SK-N-MC (cell line): ENCODE measurements around the gene KRTAP2-2.
"Not testable (repeated sequence)": the region's sequence is repeated elsewhere in the genome, so short reads cannot be mapped to it uniquely, and the experiment has no call there.

ENCODE experiments used
- DNase-seq: peaks from one replicate; pipeline ENCODE4 v3.0.0-alpha.2; 2011; ENCODE audit warnings: low read depth, low spot score
- H3K27ac ChIP-seq: fragments of 200-600 bp; sonication (generic); 2 replicates; pipeline ENCODE4 v1.5.1; 2016; ENCODE audit warnings: mixed run types
- H3K36me3 ChIP-seq: fragments of 200-600 bp; sonication (generic); 2 replicates; pipeline ENCODE4 v1.6.1; 2017; ENCODE audit warnings: antibody characterized with exemption, low read length, mixed read lengths; ENCODE audit not compliant: insufficient read depth
- H3K4me3 ChIP-seq: fragments of 200-600 bp; sonication (generic); 2 replicates; pipeline ENCODE4 v1.5.1; 2016
- H3K9ac ChIP-seq: fragments of 200-600 bp; sonication (generic); 2 replicates; pipeline ENCODE4 v1.8.0; 2017; ENCODE audit warnings: mixed run types, mixed read lengths; ENCODE audit not compliant: insufficient read length
- H3K9me3 ChIP-seq: fragments of 200-600 bp; sonication (generic); 2 replicates; pipeline ENCODE4 v1.6.1; 2017; ENCODE audit warnings: low read depth, mild to moderate bottlenecking, antibody characterized with exemption, low read length, moderate library complexity, mixed read lengths
- EZH2 ChIP-seq: fragments of 200-600 bp; sonication (generic); IDR thresholded peaks from one replicate; pipeline ENCODE4 v1.6.1; 2017; ENCODE audit warnings: antibody characterized with exemption
- FOXP2 ChIP-seq: optimal IDR thresholded peaks from 2 replicates; pipeline ENCODE3; 2011; ENCODE audit warnings: mild to moderate bottlenecking, moderate library complexity; ENCODE audit not compliant: insufficient read depth; ENCODE audit errors: extremely low read length, control extremely low read depth
- POLR2AphosphoS5 ChIP-seq: IDR thresholded peaks from 2 replicates; pipeline ENCODE4 v1.6.1; 2012; ENCODE audit warnings: mild to moderate bottlenecking, low read depth, low read length, borderline replicate concordance

The KRTAP2-2 gene

GRCh38 chr17:41052566-41052965 is 2.5 kb downstream of the KRTAP2-2 start:
- DNase-seq, result no peak
- Histone ChIP-seq H3K36me3 (no peaks in the 10 kb centered on the region), H3K27ac (no peak overlapping the region), H3K9ac (no peak overlapping the region), H3K4me3 (no peak overlapping the region), H3K9me3 (peaks cover 3% of the 10 kb centered on the region; the same call in 1 of the 2 replicates)
- TF ChIP-seq FOXP2, result no peak
- TF ChIP-seq EZH2, result no peak
- no peak for TF ChIP-seq POLR2AphosphoS5

DNA sequence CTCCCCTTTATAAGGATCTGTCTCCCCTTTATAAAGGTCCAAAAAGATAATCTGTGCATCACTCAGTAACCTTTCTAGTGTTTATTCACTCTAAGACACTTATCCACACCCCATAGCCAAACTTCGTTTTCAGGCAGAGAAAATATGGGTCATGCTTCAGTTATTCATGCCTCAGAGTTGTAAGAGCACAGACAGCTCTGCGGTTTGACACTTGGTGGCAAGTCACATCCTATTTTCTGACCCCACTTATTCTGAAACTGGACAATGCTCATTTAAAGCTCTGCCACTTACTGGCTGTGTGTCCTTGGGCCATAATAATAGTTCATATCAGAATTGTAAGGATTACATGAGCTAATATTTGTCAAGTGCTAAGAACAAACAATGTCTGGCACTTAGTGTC is 5.9 kb downstream of the KRTAP2-2 start:
- no peak for DNase-seq
- no peaks in the 10 kb centered on the region for H3K36me3 ChIP-seq
- peak overlapping the region; percentile 81 for H3K27ac ChIP-seq
- peak overlapping the region; percentile 55 for H3K4me3 ChIP-seq
- TF ChIP-seq POLR2AphosphoS5, result no peak
- no peak for TF ChIP-seq EZH2
- no peak for TF ChIP-seq FOXP2
- peaks cover 3% of the 10 kb centered on the region; the same call in 1 of the 2 replicates for H3K9me3 ChIP-seq
- H3K9ac ChIP-seq, result peak overlapping the region; percentile 46

DNA sequence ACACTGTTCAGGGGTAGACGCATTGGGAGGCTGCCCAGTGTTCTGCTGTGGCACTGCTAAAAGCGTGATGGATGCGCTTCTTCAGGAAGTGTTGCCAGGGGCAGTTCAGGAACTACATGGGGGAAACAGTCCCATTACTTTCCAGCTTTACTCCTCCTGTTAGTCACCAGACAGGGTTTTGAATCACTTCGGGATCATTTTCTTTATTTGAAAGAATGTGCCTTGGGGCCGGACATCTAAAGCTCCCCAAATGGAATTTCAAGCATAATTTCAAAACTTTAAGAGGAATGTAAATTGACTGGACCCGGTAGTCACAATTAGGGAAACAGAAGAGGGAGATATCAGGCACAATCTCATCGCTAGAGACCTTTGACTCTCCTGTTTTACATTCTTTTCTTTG is 6.6 kb downstream of the KRTAP2-2 start:
- peak overlapping the region; percentile 55 for H3K4me3 ChIP-seq
- peak overlapping the region; percentile 46 for H3K9ac ChIP-seq
- TF ChIP-seq POLR2AphosphoS5 (no peak), EZH2 (no peak), FOXP2 (no peak)
- no peaks in the 10 kb centered on the region for H3K36me3 ChIP-seq
- H3K27ac ChIP-seq, result peak overlapping the region; percentile 81
- no peak for DNase-seq
- peaks cover 3% of the 10 kb centered on the region; the same call in 1 of the 2 replicates for H3K9me3 ChIP-seq

- not testable (repeated sequence) for H3K9ac ChIP-seq, H3K27ac ChIP-seq, DNase-seq, H3K4me3 ChIP-seq, H3K9me3 ChIP-seq, H3K36me3 ChIP-seq
Observed at GRCh38 chr17:41046735-41047465, 8.1 kb downstream of the KRTAP2-2 start, which contains the start of gene KRTAP2-1. KRTAP2-1 (minus strand) TSS chr17:41047316; CDS start chr17:41047267, 49 bp downstream.

DNA sequence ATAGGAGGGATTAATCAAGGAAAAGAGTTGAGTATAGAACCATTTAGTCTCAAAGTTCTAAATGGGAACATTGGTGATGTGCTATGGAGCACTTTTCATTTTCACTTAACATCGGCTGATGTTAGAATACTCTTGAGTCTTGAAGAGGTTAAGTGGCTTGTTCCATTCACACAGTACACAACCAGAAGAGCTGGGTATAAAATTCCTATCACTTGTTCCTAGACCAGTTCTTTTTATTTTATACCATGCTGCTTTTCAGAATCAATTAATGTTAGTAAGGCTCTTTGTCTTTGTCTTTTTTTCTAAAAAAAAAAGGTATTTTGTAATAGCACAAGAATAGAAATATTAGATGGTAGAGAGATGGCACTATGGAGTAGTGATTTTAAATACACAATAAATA is 12.1 kb downstream of the KRTAP2-2 start:
- peaks cover 6% of the 10 kb centered on the region; the same call in 1 of the 2 replicates for H3K9me3 ChIP-seq
- no peaks in the 10 kb centered on the region for H3K36me3 ChIP-seq
- TF ChIP-seq POLR2AphosphoS5, result no peak
- no peak for TF ChIP-seq FOXP2
- no peak for TF ChIP-seq EZH2
- DNase-seq, result no peak
- no peak overlapping the region for H3K4me3 ChIP-seq
- H3K9ac ChIP-seq, result no peak overlapping the region
- no peak overlapping the region for H3K27ac ChIP-seq

DNA sequence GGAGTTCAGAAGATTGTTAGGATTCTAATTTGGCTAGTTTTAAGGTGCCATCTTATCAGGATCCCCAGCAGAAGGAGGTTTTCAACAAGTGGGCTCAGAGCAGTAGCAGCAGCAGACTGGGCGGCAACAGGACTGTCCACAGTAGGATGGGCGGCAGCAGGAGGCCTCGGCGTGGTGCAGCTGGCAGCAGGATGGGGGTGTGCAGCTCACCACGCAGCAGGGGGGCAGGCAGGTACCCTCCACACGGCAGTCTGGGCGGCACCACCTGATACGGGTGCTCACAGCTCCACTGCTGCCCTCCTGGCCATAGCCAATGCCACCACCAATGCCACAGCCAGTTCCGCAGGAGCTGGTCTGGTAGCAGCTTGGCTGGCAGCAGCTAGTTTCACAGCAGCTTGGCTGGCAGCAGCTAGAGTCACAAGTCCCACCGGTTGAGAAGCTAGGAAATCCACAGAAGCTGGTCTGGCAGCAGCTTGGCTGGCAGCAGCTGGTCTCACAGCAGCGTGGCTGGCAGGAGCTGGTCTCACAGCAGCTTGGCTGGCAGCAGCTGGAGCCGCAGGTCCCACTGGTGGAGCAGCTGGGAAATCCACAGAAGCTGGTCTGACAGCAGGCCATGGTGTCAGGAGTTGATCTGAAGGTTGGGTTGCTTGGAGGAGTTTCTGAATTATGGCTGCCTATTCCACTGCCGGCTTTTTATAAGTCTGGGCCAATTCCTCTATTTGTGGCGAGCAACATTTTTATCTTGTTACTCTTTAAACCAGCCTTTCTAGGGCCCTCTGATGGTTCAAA is 14.1 kb downstream of the KRTAP2-2 start, which contains the start of gene KRTAP1-1:
TSS of gene KRTAP1-1 (minus strand) at position 668 of the 789 bp plus-strand sequence. CDS start at position 615, 53 bp downstream.
- DNase-seq, H3K27ac ChIP-seq: not testable (repeated sequence)

GRCh38 chr17:41037853-41038350 is 17.1 kb downstream of the KRTAP2-2 start:
- Histone ChIP-seq H3K9me3 (peaks cover 5% of the 10 kb centered on the region; the same call in 1 of the 2 replicates), H3K9ac (no peak overlapping the region), H3K4me3 (no peak overlapping the region), H3K27ac (no peak overlapping the region), H3K36me3 (no peaks in the 10 kb centered on the region)
- DNase-seq, result no peak
- no peak for TF ChIP-seq FOXP2
- no peak for TF ChIP-seq POLR2AphosphoS5

More for the DNA sequence above, 14.1 kb downstream of the KRTAP2-2 start, which contains the start of gene KRTAP1-1:
- H3K36me3 ChIP-seq, H3K9ac ChIP-seq, H3K9me3 ChIP-seq, H3K4me3 ChIP-seq: not testable (repeated sequence)

DNA sequence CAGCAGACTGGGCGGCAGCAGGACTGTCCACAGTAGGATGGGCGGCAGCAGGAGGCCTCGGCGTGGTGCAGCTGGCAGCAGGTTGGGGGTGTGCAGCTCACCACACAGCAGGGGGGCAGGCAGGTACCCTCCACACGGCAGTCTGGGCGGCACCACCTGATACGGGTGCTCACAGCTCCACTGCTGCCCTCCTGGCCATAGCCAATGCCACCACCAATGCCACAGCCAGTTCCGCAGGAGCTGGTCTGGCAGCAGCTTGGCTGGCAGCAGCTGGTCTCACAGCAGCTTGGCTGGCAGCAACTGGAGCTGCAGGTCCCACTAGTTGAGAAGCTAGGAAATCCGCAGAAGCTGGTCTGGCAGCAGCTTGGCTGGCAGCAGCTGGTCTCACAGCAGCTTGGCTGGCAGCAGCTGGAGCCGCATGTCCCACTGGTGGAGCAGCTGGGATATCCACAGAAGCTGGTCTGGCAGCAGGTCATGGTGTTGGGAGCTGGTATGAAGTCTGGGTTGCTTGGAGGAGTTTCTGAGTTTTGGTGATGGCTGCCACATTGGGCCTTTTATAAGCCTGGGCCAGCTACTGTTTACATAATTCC is 20.6 kb downstream of the KRTAP2-2 start, which contains the start of gene KRTAP1-3:
TSS of gene KRTAP1-3 (minus strand) at position 529 of the 590 bp plus-strand sequence. CDS start at position 476, 53 bp downstream.
- H3K36me3 ChIP-seq, H3K9ac ChIP-seq, DNase-seq, H3K27ac ChIP-seq, H3K9me3 ChIP-seq, H3K4me3 ChIP-seq: not testable (repeated sequence)
